ENCODE data around the gene NOS2.
"Not testable (repeated sequence)": the region's sequence is repeated elsewhere in the genome, so short reads cannot be mapped to it uniquely, and the experiment has no call there.

NOS2 gene

DNA sequence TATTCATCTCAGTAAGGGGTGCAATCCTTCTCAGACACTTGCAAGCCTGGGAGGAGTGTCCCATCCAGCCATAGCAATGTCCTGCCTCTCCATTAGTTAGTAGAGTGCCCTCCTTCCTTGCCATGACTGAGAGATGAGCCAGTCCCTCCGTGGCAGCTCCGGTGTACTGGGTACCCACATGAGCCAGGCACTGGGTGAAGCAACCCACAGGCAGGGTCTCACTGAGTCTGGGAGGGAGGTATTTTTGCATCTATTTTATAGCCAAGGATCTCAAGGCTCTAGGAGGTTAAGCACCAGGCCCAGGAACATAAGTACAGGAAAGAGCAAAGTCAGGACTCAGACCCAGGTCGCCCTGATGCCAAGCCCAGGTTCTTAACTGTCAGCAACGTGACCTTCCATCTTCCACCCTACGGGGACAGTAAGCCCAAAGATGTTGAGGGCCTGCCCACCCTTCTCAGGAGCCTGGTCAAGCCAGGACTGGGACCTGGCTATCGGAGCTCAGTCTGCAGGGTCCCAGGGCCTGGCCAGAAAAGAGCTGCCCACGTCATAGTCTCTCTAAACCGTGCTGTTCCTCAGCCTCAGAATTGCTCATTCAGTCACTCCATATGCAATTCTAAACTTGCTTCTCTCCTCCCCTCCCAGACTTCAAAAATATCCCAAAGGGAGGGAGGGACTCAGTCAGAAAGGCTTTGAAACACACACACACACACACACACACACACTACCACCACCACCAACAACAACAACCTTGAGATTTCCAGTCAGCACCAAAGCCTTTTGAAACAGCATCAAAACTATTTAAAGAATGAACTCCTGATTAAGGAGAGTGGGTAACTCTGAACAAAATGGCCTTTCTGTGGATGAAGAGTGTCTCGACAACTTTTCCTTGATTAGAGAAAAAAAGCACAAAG is 16.6 kb downstream of the NOS2 start:
- DNase-seq (ENCODE audit: low read depth), result peak; percentile 17

DNA sequence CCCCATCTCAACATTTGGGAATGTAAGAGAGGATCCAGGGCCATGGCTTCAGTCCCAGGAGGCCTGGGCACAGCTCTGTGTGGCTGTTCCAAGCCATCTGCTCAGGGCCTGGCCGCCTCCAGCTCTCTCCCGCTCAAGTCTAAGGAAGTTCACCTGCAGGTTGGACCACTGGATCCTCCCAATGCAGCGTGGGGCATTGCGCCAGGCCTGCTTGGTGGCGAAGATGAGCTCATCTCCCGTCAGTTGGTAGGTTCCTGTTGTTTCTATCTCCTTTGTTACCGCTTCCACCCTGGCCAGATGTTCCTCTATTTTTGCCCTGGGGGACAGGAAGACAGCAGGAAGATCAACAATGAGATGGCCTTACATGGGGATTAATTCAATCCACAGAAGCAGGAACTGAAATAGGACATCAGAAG is 17.5 kb downstream of the NOS2 start:
- no peak for DNase-seq (ENCODE audit: low read depth)

GRCh38 chr17:27780828-27781404 is 19.4 kb downstream of the NOS2 start:
- no peak for DNase-seq (ENCODE audit: low read depth)

GRCh38 chr17:27780092-27780827 is 20.1 kb downstream of the NOS2 start:
- no peak for DNase-seq (ENCODE audit: low read depth)

GRCh38 chr17:27778183-27778582 is 22.1 kb downstream of the NOS2 start:
- DNase-seq (ENCODE audit: low read depth), result peak; percentile 8

GRCh38 chr17:27776882-27777624 is 23.3 kb downstream of the NOS2 start:
- DNase-seq (ENCODE audit: low read depth), result no peak

DNA sequence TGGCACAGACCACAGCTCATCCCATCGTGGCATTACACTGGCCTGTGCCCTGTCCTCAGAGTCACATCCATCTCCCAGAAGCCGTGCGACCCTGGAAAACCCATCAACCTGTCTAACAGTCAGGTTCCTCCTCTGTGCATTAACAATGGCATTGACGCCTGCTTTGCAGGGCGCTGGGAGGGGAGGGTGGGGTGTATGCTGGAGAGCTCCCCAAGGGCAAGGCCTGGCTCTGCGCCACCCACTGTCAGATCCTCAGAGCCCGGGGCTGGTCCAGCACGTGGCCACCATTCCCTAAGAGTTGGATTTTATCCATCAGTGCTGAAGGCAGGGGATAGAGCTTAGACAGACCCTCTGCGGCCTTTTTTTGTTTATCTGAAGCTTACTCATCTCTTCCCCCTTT is 28.7 kb downstream of the NOS2 start:
- DNase-seq (ENCODE audit: low read depth), result no peak

DNA sequence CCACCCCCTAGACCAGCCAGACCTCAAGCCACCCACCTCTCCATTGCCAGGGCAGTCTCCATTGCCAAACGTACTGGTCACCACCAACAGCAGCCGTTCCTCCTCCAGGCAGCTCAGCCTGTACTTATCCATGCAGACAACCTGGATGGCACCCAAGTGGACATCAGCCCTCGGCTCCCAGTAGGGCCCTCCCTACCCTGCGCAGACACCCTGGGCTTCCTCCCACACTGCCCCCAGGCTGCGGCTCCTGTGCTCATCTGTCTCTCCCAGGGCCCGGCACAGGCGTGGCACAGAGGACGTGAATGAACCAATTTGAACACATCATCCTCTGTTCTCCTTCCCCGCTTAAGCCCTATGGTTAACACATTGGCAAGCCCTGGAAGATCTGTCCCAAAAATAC is 29.5 kb downstream of the NOS2 start:
- DNase-seq (ENCODE audit: low read depth), result no peak

GRCh38 chr17:27768858-27769410 is 31.4 kb downstream of the NOS2 start:
- DNase-seq (ENCODE audit: low read depth), result no peak

DNA sequence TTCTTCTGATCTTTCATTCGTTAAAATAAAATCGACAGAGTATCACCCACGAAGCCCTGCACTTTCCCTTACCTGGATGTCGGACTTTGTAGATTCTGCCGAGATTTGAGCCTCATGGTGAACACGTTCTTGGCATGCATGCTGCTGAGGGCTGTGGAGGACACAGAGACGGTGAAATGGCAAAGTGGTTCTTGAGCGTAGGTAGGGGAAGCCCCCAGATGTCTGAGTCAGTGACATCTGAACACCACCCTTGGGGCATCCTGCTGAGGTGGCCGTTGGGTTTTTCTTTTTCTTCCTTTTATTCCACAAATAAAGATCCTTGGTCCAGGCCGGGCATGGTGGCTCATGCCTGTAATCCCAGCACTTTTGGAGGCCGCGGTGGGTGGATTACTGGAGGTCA is 33.9 kb downstream of the NOS2 start:
- no peak for DNase-seq (ENCODE audit: low read depth)

DNA sequence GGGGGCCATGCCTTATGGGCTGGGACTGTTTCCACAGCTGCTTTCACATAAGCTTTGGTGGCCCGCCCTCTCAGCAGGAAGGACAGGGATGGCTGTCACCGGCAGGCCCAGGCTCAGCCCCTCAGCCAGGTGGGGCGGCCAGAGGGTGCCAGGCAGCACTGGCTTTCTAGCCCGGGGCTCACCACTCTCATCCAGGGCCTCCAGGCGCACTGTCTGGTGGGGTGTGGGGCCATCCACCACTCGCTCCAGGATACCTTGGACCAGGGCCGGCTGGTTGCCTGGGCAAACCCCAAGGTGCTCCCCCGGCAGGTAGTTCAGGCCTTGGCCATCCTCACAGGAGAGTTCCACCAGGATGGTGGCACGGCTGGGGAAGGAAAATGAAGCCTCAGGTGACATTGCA is 35.0 kb downstream of the NOS2 start:
- DNase-seq (ENCODE audit: low read depth), result no peak

GRCh38 chr17:27764589-27764988 is 35.7 kb downstream of the NOS2 start:
- no peak for DNase-seq (ENCODE audit: low read depth)

GRCh38 chr17:27762527-27763305 is 37.6 kb downstream of the NOS2 start:
- DNase-seq (ENCODE audit: low read depth), result peak; percentile 27

DNA sequence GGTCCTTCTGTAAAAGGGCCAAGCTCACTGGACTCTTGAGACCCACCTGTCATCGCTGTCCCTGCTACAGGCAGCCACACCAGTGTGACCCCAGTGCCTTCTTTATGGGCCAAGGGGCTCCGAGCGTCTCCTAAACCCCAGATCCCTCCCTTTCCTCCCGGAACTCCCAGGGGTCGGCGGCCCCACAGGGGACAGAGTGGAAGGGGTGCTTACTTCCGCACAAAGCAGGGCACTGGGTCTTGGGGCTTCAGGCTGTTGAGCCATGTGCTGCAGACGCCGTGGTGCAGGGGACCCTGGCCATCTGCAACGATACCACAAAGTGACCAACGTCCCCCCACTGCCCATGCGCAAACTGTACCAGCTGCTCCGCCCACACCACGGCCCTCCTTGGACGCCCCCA is 39.4 kb downstream of the NOS2 start:
- not testable (repeated sequence) for DNase-seq (ENCODE audit: low read depth)

GRCh38 chr17:27760069-27760885 is 40.1 kb downstream of the NOS2 start:
- peak; percentile 13 for DNase-seq (ENCODE audit: low read depth)

DNA sequence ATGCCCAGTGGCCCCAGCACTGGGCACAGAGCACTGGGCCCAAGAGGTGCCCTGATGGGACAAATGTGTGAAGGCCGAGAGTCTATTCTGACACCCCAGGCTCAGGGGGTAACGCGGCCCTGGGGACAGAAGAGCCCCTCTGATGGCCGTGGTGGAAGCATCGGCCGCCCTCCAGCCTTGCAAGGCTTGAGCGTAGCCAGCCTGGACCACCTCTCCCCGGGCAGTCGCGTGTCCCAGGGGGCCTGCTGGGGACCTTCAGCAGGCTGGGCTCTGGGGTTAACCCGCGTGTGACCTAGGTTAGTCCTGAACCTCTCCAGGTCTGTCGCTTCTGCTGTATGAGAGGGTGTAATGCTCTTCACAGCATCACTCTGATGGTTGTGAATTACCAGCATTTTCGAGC is 40.8 kb downstream of the NOS2 start:
- no peak for DNase-seq (ENCODE audit: low read depth)

DNA sequence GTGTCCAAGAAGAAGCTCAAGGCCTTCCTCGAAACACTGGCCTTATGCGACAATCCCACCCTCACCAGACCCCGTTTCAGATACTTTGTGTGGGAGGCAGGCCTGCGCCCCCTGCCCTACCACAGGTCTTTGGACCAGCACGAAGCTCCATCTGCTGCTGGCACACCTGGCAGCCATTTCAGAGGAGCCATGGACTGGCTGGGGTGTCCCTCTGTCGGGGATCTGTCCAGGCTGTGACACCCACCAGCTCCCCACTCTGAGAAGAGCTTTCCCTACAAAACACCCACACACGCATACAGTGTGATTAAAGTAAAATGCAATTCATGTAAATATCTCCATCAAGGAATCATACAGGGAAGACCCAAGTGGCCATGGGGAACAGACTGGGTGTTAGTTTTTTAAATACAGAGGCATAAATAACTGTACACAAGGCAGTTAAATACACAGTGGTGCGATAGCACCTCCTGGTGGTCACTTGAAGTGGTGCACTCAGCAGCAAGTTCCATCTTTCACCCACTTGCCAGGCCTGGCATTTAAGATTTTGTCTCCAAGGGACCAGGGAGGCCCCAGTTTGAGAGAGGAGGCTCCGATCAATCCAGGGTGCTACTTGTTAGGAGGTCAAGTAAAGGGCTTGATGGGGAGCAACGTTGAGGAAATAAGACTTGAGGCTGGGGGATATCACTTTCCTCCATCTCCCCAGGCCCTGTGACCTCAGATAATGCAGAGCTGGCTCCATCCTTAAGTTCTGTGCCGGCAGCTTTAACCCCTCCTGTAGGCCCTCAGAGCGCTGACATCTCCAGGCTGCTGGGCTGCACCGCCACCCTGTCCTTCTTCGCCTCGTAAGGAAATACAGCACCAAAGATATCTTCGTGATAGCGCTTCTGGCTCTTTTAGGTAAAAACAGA is 43.6 kb downstream of the NOS2 start:
- peak; percentile 31 for DNase-seq (ENCODE audit: low read depth)

- no peak for DNase-seq (ENCODE audit: low read depth)
Observed at GRCh38 chr17:27755706-27756466, 44.4 kb downstream of the NOS2 start.
